Measurements from ENCODE around the gene RASSF9.

The RASSF9 gene

GRCh38 chr12:85796001-85796400 lies 40.2 kb downstream of the RASSF9 start:
- no peak for TF ChIP-seq NFRKB (IDR thresholded peaks at IDR 0.05)
- DNase-seq (ENCODE audit: extremely low spot score), result no peak
- ChIA-PET CTCF (no interaction called here), POLR2A (no interaction called here)

- ChIA-PET POLR2A (no interaction called here), CTCF (no interaction called here)
- TF ChIP-seq FOXA1 (IDR thresholded peaks at IDR 0.05) (no peak), BHLHE40 (IDR thresholded peaks at IDR 0.05; ENCODE audit: borderline replicate concordance) (no peak), LEF1 (IDR thresholded peaks at IDR 0.05; ENCODE audit: borderline replicate concordance) (no peak), PKNOX1 (IDR thresholded peaks at IDR 0.05) (no peak), SP1 (IDR thresholded peaks at IDR 0.05) (no peak), ZNF384 (IDR thresholded peaks at IDR 0.05) (no peak), TARDBP (IDR thresholded peaks at IDR 0.05) (no peak), CTBP1 (IDR thresholded peaks at IDR 0.05; ENCODE audit: borderline replicate concordance) (no peak), ELF4 (IDR thresholded peaks at IDR 0.05) (no peak), ARNT (IDR thresholded peaks at IDR 0.05) (no peak), NFRKB (IDR thresholded peaks at IDR 0.05) (no peak), SUZ12 (IDR thresholded peaks at IDR 0.05) (no peak), FOXK2 (IDR thresholded peaks at IDR 0.05) (no peak)
- DNase-seq (ENCODE audit: extremely low spot score), result no peak
Measured at GRCh38 chr12:85794531-85794930, 41.7 kb downstream of the RASSF9 start.

- no peak for DNase-seq (ENCODE audit: extremely low spot score)
- ChIA-PET CTCF (no interaction called here), POLR2A (no interaction called here)
- TF ChIP-seq CTBP1 (IDR thresholded peaks at IDR 0.05; ENCODE audit: borderline replicate concordance) (no peak), FOXA1 (IDR thresholded peaks at IDR 0.05) (no peak)
Measured at GRCh38 chr12:85784096-85784720, 52.0 kb downstream of the RASSF9 start.

- no peak for TF ChIP-seq ELF4 (IDR thresholded peaks at IDR 0.05)
- no peak for TF ChIP-seq PKNOX1 (IDR thresholded peaks at IDR 0.05)
- no peak for TF ChIP-seq ARNT (IDR thresholded peaks at IDR 0.05)
- TF ChIP-seq HDGF (IDR thresholded peaks at IDR 0.05; ENCODE audit: borderline replicate concordance), result no peak
- TF ChIP-seq FOXM1 (IDR thresholded peaks at IDR 0.05; ENCODE audit: borderline replicate concordance), result no peak
- no peak for TF ChIP-seq CTBP1 (IDR thresholded peaks at IDR 0.05; ENCODE audit: borderline replicate concordance)
- no peak for DNase-seq (ENCODE audit: extremely low spot score)
- ChIA-PET POLR2A (no interaction called here), CTCF (no interaction called here)
Measured at GRCh38 chr12:85782711-85783110, 53.5 kb downstream of the RASSF9 start.

- TF ChIP-seq ARNT (IDR thresholded peaks at IDR 0.05) (no peak), SP1 (IDR thresholded peaks at IDR 0.05) (no peak), CTBP1 (IDR thresholded peaks at IDR 0.05; ENCODE audit: borderline replicate concordance) (no peak), FOXM1 (IDR thresholded peaks at IDR 0.05; ENCODE audit: borderline replicate concordance) (no peak), L3MBTL2 (conservative IDR thresholded peaks at IDR 0.05) (no peak), FOXA1 (IDR thresholded peaks at IDR 0.05) (no peak), HDGF (IDR thresholded peaks at IDR 0.05; ENCODE audit: borderline replicate concordance) (no peak), NFRKB (IDR thresholded peaks at IDR 0.05) (no peak), PKNOX1 (IDR thresholded peaks at IDR 0.05) (no peak), SUZ12 (IDR thresholded peaks at IDR 0.05) (no peak), TARDBP (IDR thresholded peaks at IDR 0.05) (no peak), ELF4 (IDR thresholded peaks at IDR 0.05) (no peak), ZNF384 (IDR thresholded peaks at IDR 0.05) (no peak)
- CTCF ChIA-PET, result no interaction called here
- POLR2A ChIA-PET, result no interaction called here
- no peak for DNase-seq (ENCODE audit: extremely low spot score)
Measured at GRCh38 chr12:85781766-85782165, 54.4 kb downstream of the RASSF9 start.

- ChIA-PET CTCF (no interaction called here), POLR2A (no interaction called here)
- no peak for TF ChIP-seq HDGF (IDR thresholded peaks at IDR 0.05; ENCODE audit: borderline replicate concordance)
- no peak for TF ChIP-seq CTBP1 (IDR thresholded peaks at IDR 0.05; ENCODE audit: borderline replicate concordance)
- no peak for TF ChIP-seq BHLHE40 (IDR thresholded peaks at IDR 0.05; ENCODE audit: borderline replicate concordance)
- TF ChIP-seq ZNF384 (IDR thresholded peaks at IDR 0.05), result no peak
- TF ChIP-seq PKNOX1 (IDR thresholded peaks at IDR 0.05), result no peak
- no peak for TF ChIP-seq LEF1 (IDR thresholded peaks at IDR 0.05; ENCODE audit: borderline replicate concordance)
- no peak for TF ChIP-seq SUZ12 (IDR thresholded peaks at IDR 0.05)
- TF ChIP-seq ARNT (IDR thresholded peaks at IDR 0.05), result no peak
- no peak for TF ChIP-seq FOXA1 (IDR thresholded peaks at IDR 0.05)
- no peak for TF ChIP-seq ELF4 (IDR thresholded peaks at IDR 0.05)
- TF ChIP-seq FOXK2 (IDR thresholded peaks at IDR 0.05), result no peak
- TF ChIP-seq NFRKB (IDR thresholded peaks at IDR 0.05), result no peak
- no peak for TF ChIP-seq TARDBP (IDR thresholded peaks at IDR 0.05)
- no peak for TF ChIP-seq SP1 (IDR thresholded peaks at IDR 0.05)
- TF ChIP-seq L3MBTL2 (conservative IDR thresholded peaks at IDR 0.05), result no peak
- TF ChIP-seq FOXM1 (IDR thresholded peaks at IDR 0.05; ENCODE audit: borderline replicate concordance), result no peak
- no peak for DNase-seq (ENCODE audit: extremely low spot score)
Measured at GRCh38 chr12:85779768-85780167, 56.4 kb downstream of the RASSF9 start.
